Measurements from ENCODE around the gene NPLOC4. TPM values are rescaled to one million over a fixed set of nuclear protein-coding genes. Genes with fewer than 3 reads are reported as not detected.

The NPLOC4 gene
- total and polyA plus RNA-seq, 2 of the 13 experiments (the other 11 are each of a cell fraction or from before 2014, with no cell fraction given): 57.0 to 97.0 TPM

DNA sequence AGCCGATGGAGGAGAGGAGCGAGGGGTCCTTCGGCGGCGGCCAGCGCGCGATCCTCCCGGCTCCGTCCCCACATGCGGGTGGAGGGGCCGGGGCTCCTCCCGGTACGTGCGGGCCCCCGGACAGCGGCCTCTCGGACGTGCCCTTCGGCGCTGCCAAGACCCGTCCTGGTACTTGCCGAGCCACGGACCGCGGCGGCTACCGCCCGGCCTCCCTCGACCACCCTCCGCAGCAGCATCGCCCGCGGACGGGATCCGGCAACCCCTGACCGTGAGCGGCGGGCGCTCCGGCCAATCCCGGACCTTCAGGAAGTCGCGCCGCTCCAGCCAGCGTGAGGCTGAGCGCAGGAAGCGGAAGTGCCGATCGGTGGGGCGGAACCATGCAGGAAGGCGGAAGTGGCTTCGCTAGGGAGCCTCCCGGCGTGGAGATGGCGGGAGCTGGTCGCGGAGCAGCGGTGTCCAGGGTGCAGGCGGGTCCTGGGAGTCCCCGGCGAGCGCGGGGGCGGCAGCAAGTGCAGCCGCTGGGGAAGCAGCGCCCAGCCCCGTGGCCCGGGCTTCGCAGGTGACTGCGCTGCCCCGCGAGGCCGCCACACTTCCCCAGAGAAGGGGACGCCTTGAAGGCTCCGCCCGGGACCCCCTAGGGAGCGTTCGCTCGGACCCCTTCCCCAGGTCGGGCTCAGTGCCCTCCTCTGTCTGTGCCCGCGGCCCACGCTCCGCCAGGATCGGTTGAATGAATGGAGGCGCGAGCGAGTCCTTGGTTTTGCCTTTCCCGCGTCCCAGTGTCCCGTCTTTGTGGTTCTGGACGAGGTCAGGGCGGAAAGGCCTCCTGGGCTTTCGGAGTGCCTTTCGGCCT, 29.7 kb upstream of the NPLOC4 start, which contains the start of the genes CCDC137 and OXLD1 (continued):
- TF ChIP-seq, protein P1, sequence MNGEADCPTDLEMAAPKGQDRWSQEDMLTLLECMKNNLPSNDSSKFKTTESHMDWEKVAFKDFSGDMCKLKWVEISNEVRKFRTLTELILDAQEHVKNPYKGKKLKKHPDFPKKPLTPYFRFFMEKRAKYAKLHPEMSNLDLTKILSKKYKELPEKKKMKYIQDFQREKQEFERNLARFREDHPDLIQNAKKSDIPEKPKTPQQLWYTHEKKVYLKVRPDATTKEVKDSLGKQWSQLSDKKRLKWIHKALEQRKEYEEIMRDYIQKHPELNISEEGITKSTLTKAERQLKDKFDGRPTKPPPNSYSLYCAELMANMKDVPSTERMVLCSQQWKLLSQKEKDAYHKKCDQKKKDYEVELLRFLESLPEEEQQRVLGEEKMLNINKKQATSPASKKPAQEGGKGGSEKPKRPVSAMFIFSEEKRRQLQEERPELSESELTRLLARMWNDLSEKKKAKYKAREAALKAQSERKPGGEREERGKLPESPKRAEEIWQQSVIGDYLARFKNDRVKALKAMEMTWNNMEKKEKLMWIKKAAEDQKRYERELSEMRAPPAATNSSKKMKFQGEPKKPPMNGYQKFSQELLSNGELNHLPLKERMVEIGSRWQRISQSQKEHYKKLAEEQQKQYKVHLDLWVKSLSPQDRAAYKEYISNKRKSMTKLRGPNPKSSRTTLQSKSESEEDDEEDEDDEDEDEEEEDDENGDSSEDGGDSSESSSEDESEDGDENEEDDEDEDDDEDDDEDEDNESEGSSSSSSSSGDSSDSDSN (CRISPR knock-in tag; IDR thresholded peaks at IDR 0.05): peak; percentile 87; the same call in 1 of the 2 replicates
- TF ChIP-seq ZNF501 (CRISPR knock-in tag; IDR thresholded peaks at IDR 0.05): peak; percentile 78
- TF ChIP-seq TBL1XR1 (IDR thresholded peaks at IDR 0.05; ENCODE audit: borderline replicate concordance, low read length, partially characterized antibody): no peak
- no peak; the same call in 1 of the 2 replicates for TF ChIP-seq JUN (CRISPR knock-in tag; IDR thresholded peaks at IDR 0.05)
- TF ChIP-seq HMG20B (CRISPR knock-in tag; conservative IDR thresholded peaks at IDR 0.05): no peak
- TF ChIP-seq SIN3B (IDR thresholded peaks at IDR 0.05; ENCODE audit: low read length): peak; percentile 79
- TF ChIP-seq, protein P2, sequence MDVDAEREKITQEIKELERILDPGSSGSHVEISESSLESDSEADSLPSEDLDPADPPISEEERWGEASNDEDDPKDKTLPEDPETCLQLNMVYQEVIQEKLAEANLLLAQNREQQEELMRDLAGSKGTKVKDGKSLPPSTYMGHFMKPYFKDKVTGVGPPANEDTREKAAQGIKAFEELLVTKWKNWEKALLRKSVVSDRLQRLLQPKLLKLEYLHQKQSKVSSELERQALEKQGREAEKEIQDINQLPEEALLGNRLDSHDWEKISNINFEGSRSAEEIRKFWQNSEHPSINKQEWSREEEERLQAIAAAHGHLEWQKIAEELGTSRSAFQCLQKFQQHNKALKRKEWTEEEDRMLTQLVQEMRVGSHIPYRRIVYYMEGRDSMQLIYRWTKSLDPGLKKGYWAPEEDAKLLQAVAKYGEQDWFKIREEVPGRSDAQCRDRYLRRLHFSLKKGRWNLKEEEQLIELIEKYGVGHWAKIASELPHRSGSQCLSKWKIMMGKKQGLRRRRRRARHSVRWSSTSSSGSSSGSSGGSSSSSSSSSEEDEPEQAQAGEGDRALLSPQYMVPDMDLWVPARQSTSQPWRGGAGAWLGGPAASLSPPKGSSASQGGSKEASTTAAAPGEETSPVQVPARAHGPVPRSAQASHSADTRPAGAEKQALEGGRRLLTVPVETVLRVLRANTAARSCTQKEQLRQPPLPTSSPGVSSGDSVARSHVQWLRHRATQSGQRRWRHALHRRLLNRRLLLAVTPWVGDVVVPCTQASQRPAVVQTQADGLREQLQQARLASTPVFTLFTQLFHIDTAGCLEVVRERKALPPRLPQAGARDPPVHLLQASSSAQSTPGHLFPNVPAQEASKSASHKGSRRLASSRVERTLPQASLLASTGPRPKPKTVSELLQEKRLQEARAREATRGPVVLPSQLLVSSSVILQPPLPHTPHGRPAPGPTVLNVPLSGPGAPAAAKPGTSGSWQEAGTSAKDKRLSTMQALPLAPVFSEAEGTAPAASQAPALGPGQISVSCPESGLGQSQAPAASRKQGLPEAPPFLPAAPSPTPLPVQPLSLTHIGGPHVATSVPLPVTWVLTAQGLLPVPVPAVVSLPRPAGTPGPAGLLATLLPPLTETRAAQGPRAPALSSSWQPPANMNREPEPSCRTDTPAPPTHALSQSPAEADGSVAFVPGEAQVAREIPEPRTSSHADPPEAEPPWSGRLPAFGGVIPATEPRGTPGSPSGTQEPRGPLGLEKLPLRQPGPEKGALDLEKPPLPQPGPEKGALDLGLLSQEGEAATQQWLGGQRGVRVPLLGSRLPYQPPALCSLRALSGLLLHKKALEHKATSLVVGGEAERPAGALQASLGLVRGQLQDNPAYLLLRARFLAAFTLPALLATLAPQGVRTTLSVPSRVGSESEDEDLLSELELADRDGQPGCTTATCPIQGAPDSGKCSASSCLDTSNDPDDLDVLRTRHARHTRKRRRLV (CRISPR knock-in tag; IDR thresholded peaks at IDR 0.05): no peak
- TF ChIP-seq, protein P3, sequence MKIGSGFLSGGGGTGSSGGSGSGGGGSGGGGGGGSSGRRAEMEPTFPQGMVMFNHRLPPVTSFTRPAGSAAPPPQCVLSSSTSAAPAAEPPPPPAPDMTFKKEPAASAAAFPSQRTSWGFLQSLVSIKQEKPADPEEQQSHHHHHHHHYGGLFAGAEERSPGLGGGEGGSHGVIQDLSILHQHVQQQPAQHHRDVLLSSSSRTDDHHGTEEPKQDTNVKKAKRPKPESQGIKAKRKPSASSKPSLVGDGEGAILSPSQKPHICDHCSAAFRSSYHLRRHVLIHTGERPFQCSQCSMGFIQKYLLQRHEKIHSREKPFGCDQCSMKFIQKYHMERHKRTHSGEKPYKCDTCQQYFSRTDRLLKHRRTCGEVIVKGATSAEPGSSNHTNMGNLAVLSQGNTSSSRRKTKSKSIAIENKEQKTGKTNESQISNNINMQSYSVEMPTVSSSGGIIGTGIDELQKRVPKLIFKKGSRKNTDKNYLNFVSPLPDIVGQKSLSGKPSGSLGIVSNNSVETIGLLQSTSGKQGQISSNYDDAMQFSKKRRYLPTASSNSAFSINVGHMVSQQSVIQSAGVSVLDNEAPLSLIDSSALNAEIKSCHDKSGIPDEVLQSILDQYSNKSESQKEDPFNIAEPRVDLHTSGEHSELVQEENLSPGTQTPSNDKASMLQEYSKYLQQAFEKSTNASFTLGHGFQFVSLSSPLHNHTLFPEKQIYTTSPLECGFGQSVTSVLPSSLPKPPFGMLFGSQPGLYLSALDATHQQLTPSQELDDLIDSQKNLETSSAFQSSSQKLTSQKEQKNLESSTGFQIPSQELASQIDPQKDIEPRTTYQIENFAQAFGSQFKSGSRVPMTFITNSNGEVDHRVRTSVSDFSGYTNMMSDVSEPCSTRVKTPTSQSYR (CRISPR knock-in tag; IDR thresholded peaks at IDR 0.05; ENCODE audit: borderline replicate concordance): no peak
- TF ChIP-seq CCDC6 (CRISPR knock-in tag; IDR thresholded peaks at IDR 0.05): no peak; the same call in 1 of the 2 replicates
- TF ChIP-seq ZNF674 (CRISPR knock-in tag; IDR thresholded peaks at IDR 0.05; ENCODE audit: low read depth): no peak; the same call in 1 of the 2 replicates
- no peak; the same call in 1 of the 2 replicates for TF ChIP-seq MTF2 (CRISPR knock-in tag; IDR thresholded peaks at IDR 0.05; ENCODE audit: borderline replicate concordance)
- TF ChIP-seq ZNF547 (CRISPR knock-in tag; IDR thresholded peaks at IDR 0.05): peak; percentile 79
- TF ChIP-seq, protein P4, sequence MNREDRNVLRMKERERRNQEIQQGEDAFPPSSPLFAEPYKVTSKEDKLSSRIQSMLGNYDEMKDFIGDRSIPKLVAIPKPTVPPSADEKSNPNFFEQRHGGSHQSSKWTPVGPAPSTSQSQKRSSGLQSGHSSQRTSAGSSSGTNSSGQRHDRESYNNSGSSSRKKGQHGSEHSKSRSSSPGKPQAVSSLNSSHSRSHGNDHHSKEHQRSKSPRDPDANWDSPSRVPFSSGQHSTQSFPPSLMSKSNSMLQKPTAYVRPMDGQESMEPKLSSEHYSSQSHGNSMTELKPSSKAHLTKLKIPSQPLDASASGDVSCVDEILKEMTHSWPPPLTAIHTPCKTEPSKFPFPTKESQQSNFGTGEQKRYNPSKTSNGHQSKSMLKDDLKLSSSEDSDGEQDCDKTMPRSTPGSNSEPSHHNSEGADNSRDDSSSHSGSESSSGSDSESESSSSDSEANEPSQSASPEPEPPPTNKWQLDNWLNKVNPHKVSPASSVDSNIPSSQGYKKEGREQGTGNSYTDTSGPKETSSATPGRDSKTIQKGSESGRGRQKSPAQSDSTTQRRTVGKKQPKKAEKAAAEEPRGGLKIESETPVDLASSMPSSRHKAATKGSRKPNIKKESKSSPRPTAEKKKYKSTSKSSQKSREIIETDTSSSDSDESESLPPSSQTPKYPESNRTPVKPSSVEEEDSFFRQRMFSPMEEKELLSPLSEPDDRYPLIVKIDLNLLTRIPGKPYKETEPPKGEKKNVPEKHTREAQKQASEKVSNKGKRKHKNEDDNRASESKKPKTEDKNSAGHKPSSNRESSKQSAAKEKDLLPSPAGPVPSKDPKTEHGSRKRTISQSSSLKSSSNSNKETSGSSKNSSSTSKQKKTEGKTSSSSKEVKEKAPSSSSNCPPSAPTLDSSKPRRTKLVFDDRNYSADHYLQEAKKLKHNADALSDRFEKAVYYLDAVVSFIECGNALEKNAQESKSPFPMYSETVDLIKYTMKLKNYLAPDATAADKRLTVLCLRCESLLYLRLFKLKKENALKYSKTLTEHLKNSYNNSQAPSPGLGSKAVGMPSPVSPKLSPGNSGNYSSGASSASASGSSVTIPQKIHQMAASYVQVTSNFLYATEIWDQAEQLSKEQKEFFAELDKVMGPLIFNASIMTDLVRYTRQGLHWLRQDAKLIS (CRISPR knock-in tag; IDR thresholded peaks at IDR 0.05): no peak
- TF ChIP-seq ZNF138 (CRISPR knock-in tag; IDR thresholded peaks at IDR 0.05; ENCODE audit: low read depth): peak; percentile 99

Data from HepG2 (cell line).